ENCODE measurements around the gene ADGRG3. TPM values are rescaled to one million over a fixed set of nuclear protein-coding genes. Genes with fewer than 3 reads are reported as not detected.

ADGRG3 gene
- total RNA-seq, 5 donors from 2014 or later (not counting 1 experiment from before 2014, with no cell fraction given), result 0.16 to 1.8 (median 0.40) TPM; not detected in 1

- Mint-ChIP-seq H3K4me1 (peaks cover 30 to 38% (median 30%) of the 10 kb centered on the region in 3 donors), H3K4me3 (peak overlapping the region; percentile 23 to 51 (median 25)), H3K27me3 (no peaks in the 10 kb centered on the region), H3K27ac (peak overlapping the region; percentile 16 to 63), H3K36me3 (no peaks in the 10 kb centered on the region), H3K9me3 (no peaks in the 10 kb centered on the region)
- no peaks in the 10 kb centered on the region for H3K9me3 ChIP-seq
- peak overlapping the region; percentile 32 for H3K27ac ChIP-seq (ENCODE audit: low read length)
- WGBS (ENCODE audit: insufficient coverage), result 36% methylated on average over 18 of the region's 18 CpGs
- peaks cover 0 to 17% of the 10 kb centered on the region in 2 donors for H3K36me3 ChIP-seq (ENCODE audit: control insufficient read depth in 2 of 2, extremely low read depth in 1 of 2, insufficient read depth in 1 of 2, low read length in 1 of 2)
- H3K27me3 ChIP-seq (replicated peaks in 1 of 2; ENCODE audit: control insufficient read depth in 2 of 2, extremely low read depth in 1 of 2, insufficient read depth in 2 of 2, low read length in 1 of 2), result peaks cover 0 to 2% of the 10 kb centered on the region in 2 experiments
- H3K4me3 ChIP-seq (ENCODE audit: control insufficient read depth in 1 of 2, extremely low read depth in 1 of 2, low read length in 1 of 2), result peak overlapping the region in 1 of 2 donors; percentile 32
- DNase-seq (peak; percentile 46 to 89 (median 79)), ATAC-seq (replicated peaks in 1 of 4) (peak; percentile 74 to 87 (median 84))
- POLR2A ChIA-PET, result interaction anchor here in 1 of 2 donors (0.5 kb wide), 1 partner anchor 60 kb away, joined by 4 read pairs; no protein-coding TSS in a partner anchor
- peaks cover 0 to 90% of the 10 kb centered on the region in 2 experiments for H3K4me1 ChIP-seq (ENCODE audit: control insufficient read depth in 1 of 2, extremely low read depth in 1 of 2, insufficient read depth in 2 of 2, low read length in 2 of 2)
- CTCF ChIA-PET, result interaction anchor here (0.5 to 3.4 kb wide), 17 partner anchors 10 to 301 kb away, joined by 3 to 33 read pairs (median 5); partner anchors contain the start of gene KATNB1 (in 1 of the 2)
Observed at GRCh38 chr16:57648581-57649442, 19.3 kb upstream of the ADGRG3 start.

- Histone ChIP-seq H3K4me1 (ENCODE audit: control insufficient read depth in 1 of 2, extremely low read depth in 1 of 2, insufficient read depth in 2 of 2, low read length in 2 of 2) (peaks cover 0 to 90% of the 10 kb centered on the region in 2 experiments), H3K27ac (ENCODE audit: low read length) (no peak overlapping the region), H3K27me3 (replicated peaks in 1 of 2; ENCODE audit: control insufficient read depth in 2 of 2, extremely low read depth in 1 of 2, insufficient read depth in 2 of 2, low read length in 1 of 2) (no peaks in the 10 kb centered on the region), H3K4me3 (ENCODE audit: control insufficient read depth in 1 of 2, extremely low read depth in 1 of 2, low read length in 1 of 2) (no peak overlapping the region), H3K9me3 (no peaks in the 10 kb centered on the region), H3K36me3 (ENCODE audit: control insufficient read depth in 2 of 2, extremely low read depth in 1 of 2, insufficient read depth in 1 of 2, low read length in 1 of 2) (peaks cover 0 to 17% of the 10 kb centered on the region in 2 donors)
- Mint-ChIP-seq H3K9me3 (no peaks in the 10 kb centered on the region), H3K27me3 (no peaks in the 10 kb centered on the region), H3K4me3 (peak overlapping the region in 1 of 3 donors; percentile 38), H3K36me3 (no peaks in the 10 kb centered on the region), H3K27ac (no peak overlapping the region), H3K4me1 (peaks cover 30 to 38% (median 30%) of the 10 kb centered on the region in 3 donors)
- no peak for ATAC-seq (replicated peaks in 1 of 4)
- WGBS (ENCODE audit: insufficient coverage), result 87% methylated on average over 5 of the region's 6 CpGs
- ChIA-PET POLR2A (no interaction called here), CTCF (interaction anchor here (0.5 to 3.4 kb wide), 11 partner anchors 9 to 86 kb away, joined by 3 to 33 read pairs (median 6); partner anchors contain the start of gene KATNB1 (in 1 of the 2))
- DNase-seq, result no peak
Observed at GRCh38 chr16:57649443-57649751, 18.7 kb upstream of the ADGRG3 start.

- peaks cover 0 to 17% of the 10 kb centered on the region in 2 donors for H3K36me3 ChIP-seq (ENCODE audit: control insufficient read depth in 2 of 2, extremely low read depth in 1 of 2, insufficient read depth in 1 of 2, low read length in 1 of 2)
- H3K9me3 ChIP-seq, result no peaks in the 10 kb centered on the region
- H3K27ac Mint-ChIP-seq, result peak overlapping the region in 1 of 2 donors; percentile 69
- no peaks in the 10 kb centered on the region for H3K36me3 Mint-ChIP-seq
- peaks cover 0 to 90% of the 10 kb centered on the region in 2 experiments for H3K4me1 ChIP-seq (ENCODE audit: control insufficient read depth in 1 of 2, extremely low read depth in 1 of 2, insufficient read depth in 2 of 2, low read length in 2 of 2)
- H3K9me3 Mint-ChIP-seq, result no peaks in the 10 kb centered on the region
- DNase-seq, result no peak
- H3K4me1 Mint-ChIP-seq, result peaks cover 30 to 38% (median 30%) of the 10 kb centered on the region in 3 donors
- no peak overlapping the region for H3K4me3 Mint-ChIP-seq
- no peak overlapping the region for H3K27ac ChIP-seq (ENCODE audit: low read length)
- no peak for ATAC-seq (replicated peaks in 1 of 4)
- H3K4me3 ChIP-seq (ENCODE audit: control insufficient read depth in 1 of 2, extremely low read depth in 1 of 2, low read length in 1 of 2), result no peak overlapping the region
- H3K27me3 ChIP-seq (replicated peaks in 1 of 2; ENCODE audit: control insufficient read depth in 2 of 2, extremely low read depth in 1 of 2, insufficient read depth in 2 of 2, low read length in 1 of 2), result no peaks in the 10 kb centered on the region
- H3K27me3 Mint-ChIP-seq, result no peaks in the 10 kb centered on the region
- 95% methylated on average over 5 of the region's 7 CpGs for WGBS (ENCODE audit: insufficient coverage)
- ChIA-PET POLR2A (no interaction called here), CTCF (interaction anchor here (0.5 to 3.4 kb wide), 12 partner anchors 10 to 85 kb away, joined by 3 to 33 read pairs (median 5); partner anchors contain the start of gene KATNB1 (in 1 of the 2))
Observed at GRCh38 chr16:57649846-57650245, 18.3 kb upstream of the ADGRG3 start.

- CTCF ChIA-PET, result interaction anchor here (0.6 to 1.0 kb wide), 3 partner anchors 8 to 122 kb away, joined by 3 to 7 read pairs (median 5); no protein-coding TSS in a partner anchor
- POLR2A ChIA-PET, result interaction anchor here in 1 of 2 donors (0.6 kb wide), 1 partner anchor 843 kb away, joined by 9 read pairs; no protein-coding TSS in a partner anchor
- ATAC-seq (replicated peaks in 1 of 4), result peak in 2 of 4 experiments; percentile 47 to 68
Observed at GRCh38 chr16:57651344-57652333, 16.5 kb upstream of the ADGRG3 start.

GRCh38 chr16:57652695-57653471, 15.2 kb upstream of the ADGRG3 start:
- H3K27me3 Mint-ChIP-seq, result no peaks in the 10 kb centered on the region
- peaks cover 25 to 47% (median 29%) of the 10 kb centered on the region in 3 donors for H3K4me1 Mint-ChIP-seq
- no peak for DNase-seq
- no peaks in the 10 kb centered on the region for H3K36me3 Mint-ChIP-seq
- H3K4me1 ChIP-seq (ENCODE audit: control insufficient read depth in 1 of 2, extremely low read depth in 1 of 2, insufficient read depth in 2 of 2, low read length in 2 of 2), result peaks cover 0 to 89% of the 10 kb centered on the region in 2 experiments
- H3K27ac Mint-ChIP-seq, result no peak overlapping the region
- H3K27me3 ChIP-seq (replicated peaks in 1 of 2; ENCODE audit: control insufficient read depth in 2 of 2, extremely low read depth in 1 of 2, insufficient read depth in 2 of 2, low read length in 1 of 2), result no peaks in the 10 kb centered on the region
- H3K36me3 ChIP-seq (ENCODE audit: control insufficient read depth in 2 of 2, extremely low read depth in 1 of 2, insufficient read depth in 1 of 2, low read length in 1 of 2), result peaks cover 0 to 32% of the 10 kb centered on the region in 2 donors
- no peak for ATAC-seq (replicated peaks in 1 of 4)
- H3K27ac ChIP-seq (ENCODE audit: low read length), result peak overlapping the region; percentile 46
- ChIA-PET CTCF (interaction anchor here (0.6 to 1.0 kb wide), 4 partner anchors 9 to 647 kb away, joined by 3 to 5 read pairs (median 3); no protein-coding TSS in a partner anchor), POLR2A (no interaction called here)
- H3K4me3 Mint-ChIP-seq, result no peak overlapping the region
- H3K4me3 ChIP-seq (ENCODE audit: control insufficient read depth in 1 of 2, extremely low read depth in 1 of 2, low read length in 1 of 2), result no peak overlapping the region
- no peaks in the 10 kb centered on the region for H3K9me3 ChIP-seq
- 97% methylated on average over 11 of the region's 23 CpGs for WGBS (ENCODE audit: insufficient coverage)
- no peaks in the 10 kb centered on the region for H3K9me3 Mint-ChIP-seq

More at GRCh38 chr16:57651344-57652333, 16.5 kb upstream of the ADGRG3 start:
- H3K27ac Mint-ChIP-seq, result peak overlapping the region; percentile 75 to 85
- 91% methylated on average over 7 of the region's 10 CpGs for WGBS (ENCODE audit: insufficient coverage)
- H3K4me3 Mint-ChIP-seq, result no peak overlapping the region
- Histone ChIP-seq H3K4me1 (ENCODE audit: control insufficient read depth in 1 of 2, extremely low read depth in 1 of 2, insufficient read depth in 2 of 2, low read length in 2 of 2) (peaks cover 0 to 92% of the 10 kb centered on the region in 2 experiments), H3K4me3 (ENCODE audit: control insufficient read depth in 1 of 2, extremely low read depth in 1 of 2, low read length in 1 of 2) (no peak overlapping the region), H3K36me3 (ENCODE audit: control insufficient read depth in 2 of 2, extremely low read depth in 1 of 2, insufficient read depth in 1 of 2, low read length in 1 of 2) (peaks cover 0 to 27% of the 10 kb centered on the region in 2 donors), H3K9me3 (no peaks in the 10 kb centered on the region), H3K27ac (ENCODE audit: low read length) (peak overlapping the region; percentile 46), H3K27me3 (replicated peaks in 1 of 2; ENCODE audit: control insufficient read depth in 2 of 2, extremely low read depth in 1 of 2, insufficient read depth in 2 of 2, low read length in 1 of 2) (no peaks in the 10 kb centered on the region)
- DNase-seq, result peak in 8 of 35 experiments; percentile 15 to 47 (median 20)
- no peaks in the 10 kb centered on the region for H3K9me3 Mint-ChIP-seq
- no peaks in the 10 kb centered on the region for H3K27me3 Mint-ChIP-seq
- no peaks in the 10 kb centered on the region for H3K36me3 Mint-ChIP-seq
- H3K4me1 Mint-ChIP-seq, result peaks cover 30 to 51% (median 37%) of the 10 kb centered on the region in 3 donors

All from T-cell (primary cell).